NB4 (cell line): ENCODE data around the gene TRIM5.

Experiments
- DNase-seq: peaks from one replicate; pipeline ENCODE4 v3.0.0; 2010; ENCODE audit warnings: low read depth
- H3K4me3 ChIP-seq: one replicate; pipeline ENCODE4 v1.5.1; 2011; ENCODE audit warnings: mild to moderate bottlenecking, low read depth, low read length, moderate library complexity
- MYC ChIP-seq: IDR thresholded peaks from 2 replicates; pipeline ENCODE4 v1.6.1; 2011; ENCODE audit warnings: low read depth, low read length
- POLR2A ChIP-seq: IDR thresholded peaks from 2 replicates; pipeline ENCODE4 v1.6.1; 2011; ENCODE audit warnings: mild to moderate bottlenecking; ENCODE audit not compliant: insufficient read length; ENCODE audit errors: extremely low read depth
- TF ChIP-seq, protein P1 (sequence below): IDR thresholded peaks from 2 replicates; pipeline ENCODE4 v1.6.1; 2011; ENCODE audit warnings: low read depth, low read length
- TF ChIP-seq, protein P2 (sequence below): IDR thresholded peaks from one replicate; pipeline ENCODE4 v1.5.1; 2012; ENCODE audit warnings: low read depth, low read length

TRIM5 gene

DNA sequence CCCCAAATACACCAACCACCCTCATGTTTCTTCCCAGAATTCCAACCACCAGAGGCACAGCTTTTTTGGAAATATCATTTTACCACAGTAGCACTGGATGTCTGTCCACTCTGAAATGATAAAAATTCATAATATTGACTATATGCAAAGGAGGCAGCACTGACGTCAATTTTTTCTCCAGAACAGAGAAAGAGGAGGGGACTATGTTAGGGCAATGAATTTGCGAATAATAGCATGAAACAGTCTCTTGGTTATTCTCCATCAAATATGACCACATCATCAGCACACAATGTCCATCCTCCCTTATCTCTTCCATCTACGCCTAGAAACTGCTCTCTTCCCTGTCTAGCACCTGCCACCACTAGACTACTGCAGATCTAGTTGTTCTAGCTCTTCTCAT is 38.7 kb downstream of the TRIM5 start:
- TF ChIP-seq, protein P1, sequence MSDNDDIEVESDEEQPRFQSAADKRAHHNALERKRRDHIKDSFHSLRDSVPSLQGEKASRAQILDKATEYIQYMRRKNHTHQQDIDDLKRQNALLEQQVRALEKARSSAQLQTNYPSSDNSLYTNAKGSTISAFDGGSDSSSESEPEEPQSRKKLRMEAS, result no peak
- TF ChIP-seq POLR2A (no peak), MYC (no peak)
- TF ChIP-seq, protein P2, sequence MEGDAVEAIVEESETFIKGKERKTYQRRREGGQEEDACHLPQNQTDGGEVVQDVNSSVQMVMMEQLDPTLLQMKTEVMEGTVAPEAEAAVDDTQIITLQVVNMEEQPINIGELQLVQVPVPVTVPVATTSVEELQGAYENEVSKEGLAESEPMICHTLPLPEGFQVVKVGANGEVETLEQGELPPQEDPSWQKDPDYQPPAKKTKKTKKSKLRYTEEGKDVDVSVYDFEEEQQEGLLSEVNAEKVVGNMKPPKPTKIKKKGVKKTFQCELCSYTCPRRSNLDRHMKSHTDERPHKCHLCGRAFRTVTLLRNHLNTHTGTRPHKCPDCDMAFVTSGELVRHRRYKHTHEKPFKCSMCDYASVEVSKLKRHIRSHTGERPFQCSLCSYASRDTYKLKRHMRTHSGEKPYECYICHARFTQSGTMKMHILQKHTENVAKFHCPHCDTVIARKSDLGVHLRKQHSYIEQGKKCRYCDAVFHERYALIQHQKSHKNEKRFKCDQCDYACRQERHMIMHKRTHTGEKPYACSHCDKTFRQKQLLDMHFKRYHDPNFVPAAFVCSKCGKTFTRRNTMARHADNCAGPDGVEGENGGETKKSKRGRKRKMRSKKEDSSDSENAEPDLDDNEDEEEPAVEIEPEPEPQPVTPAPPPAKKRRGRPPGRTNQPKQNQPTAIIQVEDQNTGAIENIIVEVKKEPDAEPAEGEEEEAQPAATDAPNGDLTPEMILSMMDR, result no peak
- no peak for DNase-seq
- no peak overlapping the region for H3K4me3 ChIP-seq

DNA sequence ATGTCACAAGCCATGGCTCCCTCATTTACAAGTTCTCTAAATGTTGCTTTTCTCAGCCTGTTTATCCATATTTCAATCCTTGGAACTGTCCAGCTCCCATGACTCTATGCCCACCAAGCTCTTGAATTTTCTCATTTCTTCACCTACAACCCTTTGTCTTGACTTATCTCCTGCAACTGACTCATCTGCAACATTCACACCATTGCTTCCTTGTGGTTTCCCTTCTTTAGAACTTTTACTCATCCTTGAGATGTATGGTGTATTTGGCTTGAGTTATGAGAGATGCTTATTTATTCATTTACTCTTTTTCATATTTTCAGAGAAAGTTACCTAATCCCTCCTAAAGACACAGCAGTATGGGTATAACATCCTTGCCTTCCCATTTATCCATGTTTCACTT is 41.3 kb downstream of the TRIM5 start:
- no peak overlapping the region for H3K4me3 ChIP-seq
- no peak for DNase-seq
- TF ChIP-seq, protein P2, result no peak
- TF ChIP-seq, protein P1, result no peak
- TF ChIP-seq POLR2A, result no peak
- no peak for TF ChIP-seq MYC

DNA sequence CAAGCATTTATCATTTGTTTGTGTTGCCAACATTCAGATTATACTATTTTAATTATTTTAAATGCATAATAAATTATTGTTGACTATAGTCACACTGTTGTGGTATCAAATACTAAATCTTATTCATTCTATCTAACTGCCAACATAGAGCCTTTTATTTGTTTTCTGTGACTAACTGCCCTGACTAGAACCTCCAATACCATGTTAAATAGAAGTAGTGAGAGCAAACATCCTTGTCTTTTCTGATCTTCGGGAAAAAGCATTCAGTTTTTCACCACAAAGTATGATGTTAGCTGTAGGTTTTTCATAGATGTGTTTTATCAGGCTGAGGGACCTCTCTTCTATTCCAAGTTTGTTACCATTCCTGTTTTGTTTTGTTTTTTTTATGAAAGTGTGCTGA is 44.9 kb downstream of the TRIM5 start:
- H3K4me3 ChIP-seq, result no peak overlapping the region
- DNase-seq, result no peak
- TF ChIP-seq MYC, result no peak
- TF ChIP-seq, protein P2, result no peak
- TF ChIP-seq, protein P1, result no peak
- TF ChIP-seq POLR2A, result no peak

DNA sequence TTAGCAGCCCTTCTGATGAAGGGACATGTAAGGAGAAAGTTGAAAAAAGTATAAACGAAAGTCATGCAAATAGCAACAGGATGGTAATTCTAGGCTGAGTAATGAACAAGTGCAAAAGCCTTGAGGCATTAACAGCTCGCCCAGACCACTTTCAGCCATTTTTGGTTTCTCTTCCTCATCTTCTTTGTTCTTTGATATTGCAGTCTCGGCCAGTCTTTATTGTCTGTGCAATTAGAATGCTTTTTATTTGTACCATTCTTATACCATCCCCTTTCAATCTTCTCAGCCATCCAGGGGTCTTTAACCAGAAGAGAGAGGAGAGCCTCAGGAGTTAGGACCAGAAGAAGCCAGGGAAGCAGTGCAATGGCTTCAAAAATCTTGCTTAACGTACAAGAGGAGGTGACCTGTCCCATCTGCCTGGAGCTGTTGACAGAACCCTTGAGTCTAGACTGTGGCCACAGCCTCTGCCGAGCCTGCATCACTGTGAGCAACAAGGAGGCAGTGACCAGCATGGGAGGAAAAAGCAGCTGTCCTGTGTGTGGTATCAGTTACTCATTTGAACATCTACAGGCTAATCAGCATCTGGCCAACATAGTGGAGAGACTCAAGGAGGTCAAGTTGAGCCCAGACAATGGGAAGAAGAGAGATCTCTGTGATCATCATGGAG is 52.8 kb downstream of the TRIM5 start:
- H3K4me3 ChIP-seq, result no peak overlapping the region
- TF ChIP-seq POLR2A, result no peak
- TF ChIP-seq, protein P2, result no peak
- no peak for TF ChIP-seq MYC
- TF ChIP-seq, protein P1, result no peak
- DNase-seq, result no peak

DNA sequence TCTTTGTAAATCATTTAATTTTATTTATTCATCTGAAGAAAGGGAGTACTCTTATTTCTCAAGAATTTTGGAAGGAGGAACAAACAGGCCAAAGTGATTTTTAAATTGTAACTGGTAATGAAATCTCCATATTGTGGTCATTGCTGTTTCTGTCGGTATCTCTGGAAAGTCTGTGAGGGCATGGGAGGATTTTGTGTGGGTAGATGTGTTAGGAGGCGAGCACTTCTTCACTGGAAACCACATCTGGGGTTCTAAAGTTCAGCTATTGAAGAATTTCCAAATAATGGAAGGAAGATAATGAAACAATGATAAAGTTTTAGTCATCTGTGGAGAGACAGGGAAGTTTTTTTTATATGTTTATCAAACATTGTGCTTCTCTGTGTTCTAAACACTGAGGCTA is 53.5 kb downstream of the TRIM5 start:
- TF ChIP-seq, protein P1, result no peak
- TF ChIP-seq POLR2A (no peak), MYC (no peak)
- TF ChIP-seq, protein P2, result no peak
- DNase-seq, result no peak
- H3K4me3 ChIP-seq, result no peak overlapping the region
